GM23248 (cell line): ENCODE measurements around the gene FBLIM1.

Source experiments
- EZH2 ChIP-seq: fragments of 200-600 bp; sonication (generic); IDR thresholded peaks from 2 replicates; pipeline ENCODE4 v1.6.1; 2018; ENCODE audit warnings: antibody characterized with exemption, mild to moderate bottlenecking; ENCODE audit not compliant: insufficient read depth, poor library complexity, severe bottlenecking
- EZH2phosphoT487 ChIP-seq: fragments of 200-600 bp; sonication (generic); IDR thresholded peaks from 2 replicates; pipeline ENCODE4 v1.6.1; 2018; ENCODE audit warnings: antibody characterized with exemption, moderate library complexity, mild to moderate bottlenecking, low read depth; ENCODE audit not compliant: insufficient read depth

DNA sequence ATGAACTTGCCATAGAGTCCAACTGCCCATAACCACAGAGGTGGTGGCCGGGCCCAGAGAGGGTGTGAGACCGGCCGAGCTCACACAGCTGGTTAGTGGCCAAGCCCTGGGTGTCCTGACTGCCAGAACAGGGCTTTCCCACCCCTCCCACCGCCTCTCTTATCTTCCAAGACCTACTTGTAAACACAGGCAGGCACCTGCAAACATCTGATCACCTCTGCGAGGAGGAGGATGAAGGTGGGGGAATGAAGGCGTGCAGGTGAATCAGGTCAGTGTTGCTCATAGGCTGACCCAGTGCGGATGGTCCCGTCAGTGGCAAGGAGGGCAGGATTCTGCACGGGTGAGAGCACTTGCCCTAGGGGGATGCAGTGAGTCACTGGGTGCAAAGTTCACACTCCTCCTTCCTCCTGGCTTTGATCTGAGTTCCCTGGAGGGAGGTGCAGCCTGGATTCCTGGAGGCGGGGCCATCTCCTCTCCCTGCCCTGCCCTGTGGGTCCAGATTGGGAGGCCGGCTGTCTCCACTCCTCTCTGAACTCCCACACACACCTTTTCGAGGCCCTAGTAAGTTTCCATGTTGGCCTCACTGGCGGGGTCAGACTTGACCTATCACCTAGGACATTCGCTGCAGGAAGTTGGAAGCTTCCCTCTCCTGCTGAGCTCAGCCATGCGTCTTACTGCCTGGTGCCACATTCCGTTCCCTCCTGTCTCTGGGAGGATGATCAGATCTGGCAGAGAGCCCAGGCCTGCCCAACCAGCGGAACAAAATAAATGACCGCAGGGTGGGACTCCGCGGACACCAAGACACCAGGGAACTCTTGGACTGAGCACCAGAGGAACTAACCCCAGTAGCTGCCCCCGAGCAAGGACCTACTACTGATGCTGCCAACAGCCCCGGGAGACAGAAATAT lies 41.6 kb downstream of the FBLIM1 start:
- no peak for TF ChIP-seq EZH2
- no peak for TF ChIP-seq EZH2phosphoT487
